Measurements from ENCODE around the gene BICC1. TPM values are rescaled to one million over a fixed set of nuclear protein-coding genes. Genes with fewer than 3 reads are reported as not detected.

Gene BICC1
- total and polyA plus RNA-seq, 2 of the 8 experiments (the other 6 are each of a cell fraction or from before 2014, with no cell fraction given): 0.20 to 0.73 TPM

GRCh38 chr10:58666024-58666423 lies 153.4 kb downstream of the BICC1 start (continued):
- TF ChIP-seq SP4 (IDR thresholded peaks at IDR 0.05; ENCODE audit: low read length) (no peak), CBX8 (IDR thresholded peaks at IDR 0.05; ENCODE audit: borderline replicate concordance, low read depth, low read length) (no peak), FOSL1 (IDR thresholded peaks at IDR 0.05; ENCODE audit: insufficient read depth, low read depth, low read length) (no peak), CHD7 (IDR thresholded peaks at IDR 0.05; ENCODE audit: insufficient replicate concordance, low read length) (no peak), PHF8 (conservative IDR thresholded peaks at IDR 0.05; ENCODE audit: low read depth, low read length) (no peak), SP1 (IDR thresholded peaks at IDR 0.05; ENCODE audit: low read depth, low read length) (no peak), TEAD4 (IDR thresholded peaks at IDR 0.05; ENCODE audit: low read depth, low read length) (no peak)
